HG02840 (cell line): ENCODE measurements around the gene ZCCHC14.
"Not testable (repeated sequence)": the region's sequence is repeated elsewhere in the genome, so short reads cannot be mapped to it uniquely, and the experiment has no call there.

Source experiments
- ATAC-seq: cut with Tn5 transposase; IDR thresholded peaks from one replicate; pipeline ENCODE4 v1.9.1; 2021; ENCODE audit warnings: mild to moderate bottlenecking, moderate library complexity, moderate number of reproducible peaks; ENCODE audit not compliant: unreplicated experiment, low FRiP score

Gene ZCCHC14

DNA sequence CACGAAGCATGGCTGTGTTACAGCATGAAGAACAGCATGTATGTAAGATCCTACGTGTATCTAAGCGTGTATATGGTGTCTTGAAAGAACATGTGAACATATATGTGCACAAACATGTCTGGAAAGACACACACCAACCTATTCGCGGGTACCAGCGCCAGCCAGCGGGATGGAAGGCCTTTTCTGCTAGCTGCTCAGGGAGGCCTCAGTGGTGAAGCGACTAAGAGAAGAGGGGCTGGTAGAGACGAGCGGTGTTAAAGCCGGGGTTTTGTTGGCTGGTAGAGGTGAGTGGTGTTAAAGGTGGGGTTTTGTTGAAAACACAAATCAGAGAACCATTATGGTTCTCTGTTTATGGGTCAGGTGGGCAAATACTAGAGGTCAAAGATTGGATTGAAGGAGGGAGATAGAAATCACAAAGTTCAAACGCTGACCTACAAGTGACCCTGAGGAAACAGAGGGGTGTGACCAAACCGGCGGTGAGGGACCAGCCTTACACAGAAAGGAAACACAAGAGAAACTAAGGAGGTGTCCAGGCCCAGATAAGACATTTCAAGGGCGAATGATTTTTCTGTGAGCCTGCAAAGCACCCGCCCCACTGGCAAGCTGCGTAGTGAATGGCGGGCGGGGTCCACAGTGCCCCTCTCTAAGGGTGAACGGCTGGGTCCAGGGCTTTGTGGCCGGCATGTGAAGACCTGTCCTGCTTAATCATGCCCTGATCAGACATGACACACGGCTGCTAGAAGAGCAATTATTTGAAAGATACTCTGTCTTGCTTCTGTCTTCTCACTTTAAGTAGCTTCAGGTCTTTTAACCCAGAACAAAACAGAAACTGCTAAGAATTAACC is 8.1 kb downstream of the ZCCHC14 start:
- ATAC-seq, result no peak

DNA sequence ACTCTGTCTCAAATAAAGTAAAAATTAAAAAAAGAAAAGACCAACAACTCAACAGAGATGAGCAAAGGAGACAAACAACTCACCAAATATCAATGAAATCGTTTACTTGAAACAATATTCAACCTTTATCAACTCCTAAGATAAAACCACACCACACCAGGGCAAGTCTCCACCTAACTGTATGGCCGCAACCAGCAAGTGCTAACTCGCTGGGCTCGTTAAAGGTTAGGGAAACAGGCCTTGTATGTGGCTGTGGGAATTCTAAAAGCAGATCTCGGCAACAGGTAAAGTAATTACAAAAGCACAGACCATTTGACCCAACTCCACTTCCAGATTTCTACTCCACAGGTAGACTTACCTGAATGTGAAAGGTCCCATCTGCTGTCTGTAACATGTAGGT is 9.3 kb downstream of the ZCCHC14 start:
- ATAC-seq, result no peak

DNA sequence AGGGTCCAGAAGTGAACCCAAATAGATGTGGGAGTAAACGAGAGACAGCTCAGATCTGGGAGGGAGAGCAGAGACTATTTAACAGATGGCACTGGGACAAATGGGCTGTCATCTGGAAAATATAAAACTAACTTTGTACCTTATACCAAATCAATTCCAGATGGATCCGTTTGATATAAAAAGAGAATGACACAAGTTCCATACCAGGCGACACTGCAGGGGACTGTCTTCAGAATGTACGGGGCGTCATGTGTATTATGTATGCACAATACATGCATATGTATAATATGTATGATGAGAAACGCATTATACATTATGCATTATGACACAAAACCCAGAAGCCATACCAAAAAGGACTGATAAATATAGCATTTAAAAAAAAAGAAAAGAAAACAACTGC is 10.2 kb downstream of the ZCCHC14 start:
- not testable (repeated sequence) for ATAC-seq

DNA sequence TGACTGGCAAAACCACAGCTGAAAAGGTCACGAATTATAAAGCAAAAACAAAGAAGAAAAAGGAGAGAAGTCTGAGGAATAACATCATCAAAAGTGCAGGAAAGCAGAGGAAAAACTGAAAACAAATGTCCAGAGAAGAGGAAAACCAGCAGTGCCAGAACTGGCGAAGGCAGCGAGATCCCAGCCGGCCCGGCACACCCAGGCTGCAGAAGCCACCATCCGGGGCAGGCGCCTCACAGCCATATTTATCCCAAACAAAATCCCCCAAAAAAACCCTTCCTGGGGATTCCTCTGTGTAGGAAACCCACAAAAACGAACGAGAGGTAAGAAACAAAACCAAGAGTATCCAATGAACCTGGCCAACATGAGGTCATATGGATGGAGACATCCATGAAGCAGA is 10.6 kb downstream of the ZCCHC14 start:
- ATAC-seq, result no peak

DNA sequence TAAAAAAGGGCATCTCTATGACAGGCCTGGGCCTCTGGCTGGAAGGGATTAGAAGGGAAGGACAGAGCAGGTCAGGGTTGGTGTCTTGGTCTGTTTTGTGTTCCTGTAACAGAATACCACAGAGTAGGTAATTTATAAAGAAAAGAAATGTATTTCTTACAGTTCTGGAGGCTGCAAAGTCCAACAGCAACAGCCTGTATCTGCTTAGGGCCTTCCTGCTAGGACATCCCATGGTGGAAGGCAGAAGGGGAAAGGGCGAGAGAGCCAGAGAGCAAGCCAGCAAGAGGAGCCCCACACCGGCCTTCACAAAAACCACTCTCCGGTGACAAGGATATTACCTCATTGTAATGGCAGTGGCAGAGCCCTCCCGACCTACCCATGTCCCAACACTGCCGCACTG is 11.1 kb downstream of the ZCCHC14 start:
- ATAC-seq, result not testable (repeated sequence)

DNA sequence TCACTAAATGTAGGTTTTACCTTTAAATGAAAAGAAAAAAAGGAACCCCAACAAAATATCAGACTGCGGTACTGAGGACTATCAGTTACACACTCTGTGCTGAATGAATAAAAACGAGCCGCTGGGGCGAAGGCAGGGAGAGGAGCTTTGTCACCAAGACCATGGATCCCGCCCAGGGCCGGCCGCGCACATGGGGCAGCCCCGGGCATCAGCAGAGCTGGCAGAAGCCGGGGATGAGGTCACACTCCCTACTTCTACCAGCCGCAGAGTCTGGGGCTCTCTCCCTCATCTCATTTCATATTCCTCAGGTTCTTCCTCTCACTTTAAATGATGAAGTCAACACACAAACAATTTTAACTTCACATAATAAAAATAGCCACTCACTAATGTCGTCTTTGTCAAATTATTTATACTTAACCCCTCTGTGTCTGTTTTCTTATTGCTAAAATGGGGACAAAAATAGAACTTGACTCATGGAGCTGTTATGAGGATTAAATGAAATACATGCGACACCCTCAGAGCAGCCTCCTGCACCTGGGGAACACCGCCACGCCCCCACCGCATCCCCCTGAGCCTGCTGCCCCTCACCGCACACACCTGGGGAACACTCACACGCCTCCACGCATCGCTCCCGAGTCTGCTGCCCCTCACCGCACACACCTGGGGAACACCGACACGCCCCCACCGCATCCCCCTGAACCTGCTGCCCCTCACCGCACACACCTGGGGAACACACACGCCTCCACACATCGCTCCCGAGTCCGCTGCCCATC is 15.4 kb downstream of the ZCCHC14 start:
- not testable (repeated sequence) for ATAC-seq

DNA sequence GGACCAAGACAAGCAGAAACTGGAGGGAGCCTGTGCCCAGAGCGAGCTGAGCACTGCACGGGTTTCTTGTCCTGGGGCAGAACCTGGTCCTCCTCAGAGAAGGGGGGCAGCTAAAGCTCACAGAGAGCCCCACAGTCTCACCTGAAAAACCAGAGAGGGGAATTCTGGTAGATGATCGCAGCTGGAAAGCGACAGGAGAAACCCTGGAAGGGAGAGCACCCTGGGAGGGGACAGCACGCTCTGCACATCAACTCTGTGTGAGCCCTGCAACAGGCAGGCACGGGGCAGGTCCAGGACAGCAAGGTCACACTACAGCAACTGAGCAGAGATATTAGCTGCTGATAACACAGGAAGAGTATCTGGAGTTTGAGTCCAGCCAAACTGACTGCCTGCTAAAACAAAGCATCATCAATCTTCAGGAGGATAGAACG is 18.2 kb downstream of the ZCCHC14 start:
- no peak for ATAC-seq

DNA sequence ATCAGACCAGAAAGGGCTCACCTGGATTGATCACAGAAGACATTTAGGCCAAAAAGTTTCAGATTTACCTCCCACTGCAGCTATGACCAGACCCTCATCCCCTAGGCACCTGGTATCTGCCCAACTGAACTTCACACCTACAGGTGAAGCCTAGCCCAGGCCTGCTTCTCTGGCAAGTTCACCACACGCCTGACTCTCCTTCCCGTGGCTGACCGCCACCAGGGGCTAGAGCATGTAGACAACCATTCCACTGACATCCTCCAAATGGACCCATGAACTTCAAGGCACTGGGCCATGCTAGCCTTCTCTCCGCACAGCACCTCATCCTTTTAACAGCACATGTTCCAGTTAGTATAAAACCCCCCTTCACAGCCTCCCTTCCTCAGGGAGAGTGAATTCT is 18.8 kb downstream of the ZCCHC14 start:
- no peak for ATAC-seq

DNA sequence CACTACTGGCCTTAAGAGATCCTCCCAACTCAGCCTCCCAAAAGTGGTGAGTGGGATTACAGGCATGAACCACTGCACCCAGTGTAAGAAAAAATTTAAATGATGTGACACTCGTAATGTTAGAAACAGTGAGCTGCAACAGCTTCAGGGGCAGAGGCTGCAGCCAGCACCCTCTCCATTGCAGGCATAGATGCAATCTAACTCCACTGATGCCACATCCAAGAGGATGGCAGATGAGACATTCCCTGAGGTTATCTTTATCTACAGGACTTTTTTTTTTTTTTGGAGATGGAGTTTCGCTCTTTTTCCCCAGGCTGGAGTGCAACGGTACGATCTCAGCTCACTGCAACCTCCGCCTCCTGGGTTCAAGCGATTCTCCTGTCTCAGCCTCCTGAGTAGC is 19.9 kb downstream of the ZCCHC14 start:
- no peak for ATAC-seq

DNA sequence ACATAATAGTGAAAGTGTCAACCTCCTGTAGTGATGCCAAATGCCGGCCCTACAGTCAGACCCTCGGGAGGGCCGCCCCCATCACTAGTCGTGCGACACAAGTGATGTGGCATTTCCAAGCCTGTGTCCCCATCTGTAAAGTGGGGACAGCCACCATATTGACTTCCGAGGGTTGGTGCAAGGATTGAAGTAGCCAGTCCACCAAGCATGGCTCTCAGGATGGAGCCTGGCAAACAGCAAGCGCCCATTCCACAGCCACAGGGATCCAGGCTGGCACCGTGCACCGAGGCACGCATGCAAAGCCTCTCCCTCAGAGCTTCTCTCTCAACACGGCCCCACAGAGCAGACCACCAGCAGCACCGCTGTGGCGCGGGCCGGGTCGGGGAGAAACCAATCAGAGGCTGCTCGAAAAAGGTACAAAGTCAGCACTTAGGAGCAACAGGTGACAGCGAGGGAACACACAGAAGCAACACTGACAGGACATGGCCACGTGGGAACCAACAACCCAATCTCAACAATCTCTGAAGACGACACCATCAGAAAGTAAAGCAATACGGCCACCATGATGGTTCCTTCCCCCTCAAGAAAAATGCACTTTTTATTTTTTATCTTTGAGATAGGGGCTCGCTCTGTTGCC is 20.6 kb downstream of the ZCCHC14 start:
- no peak for ATAC-seq

DNA sequence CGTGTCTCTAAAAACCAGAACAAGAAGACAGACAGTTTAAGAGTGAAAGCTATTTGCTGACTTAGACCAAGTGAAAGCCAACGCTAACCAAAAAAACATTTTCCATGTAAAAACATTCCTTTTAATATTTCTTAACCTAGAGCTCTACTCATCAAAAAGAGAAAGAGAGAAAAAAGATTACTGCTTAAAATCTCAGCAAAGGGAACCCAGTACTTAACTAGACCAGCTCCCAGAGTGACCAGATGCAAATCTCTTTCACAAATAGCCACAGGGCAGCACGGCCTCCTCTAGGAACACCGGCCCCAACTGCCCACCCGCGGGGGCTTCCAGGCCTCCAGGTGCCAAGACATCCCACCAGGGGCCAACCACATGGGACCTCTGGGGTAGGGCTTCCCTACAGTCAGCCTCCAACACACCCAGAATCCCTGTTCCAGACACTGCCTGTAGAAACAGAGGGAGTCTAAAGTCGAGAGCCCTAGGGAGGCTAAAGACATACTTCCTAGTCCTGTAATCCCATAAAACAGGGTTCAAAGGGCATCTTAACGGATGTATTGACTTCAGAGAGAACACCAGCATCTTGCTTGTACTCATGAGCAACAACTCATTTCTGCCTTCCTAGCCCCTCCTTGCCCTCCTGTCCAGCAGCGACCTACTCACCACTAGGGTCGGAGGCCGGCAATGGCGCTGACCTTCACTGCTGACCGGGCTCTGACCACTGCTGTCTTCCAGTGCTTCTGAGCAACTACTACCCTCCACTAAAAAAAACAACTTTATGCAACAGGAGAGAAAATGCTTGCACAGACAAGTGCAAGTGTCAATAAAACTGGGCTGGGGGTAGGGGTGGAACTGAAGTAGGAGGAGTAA is 21.3 kb downstream of the ZCCHC14 start:
- no peak for ATAC-seq

DNA sequence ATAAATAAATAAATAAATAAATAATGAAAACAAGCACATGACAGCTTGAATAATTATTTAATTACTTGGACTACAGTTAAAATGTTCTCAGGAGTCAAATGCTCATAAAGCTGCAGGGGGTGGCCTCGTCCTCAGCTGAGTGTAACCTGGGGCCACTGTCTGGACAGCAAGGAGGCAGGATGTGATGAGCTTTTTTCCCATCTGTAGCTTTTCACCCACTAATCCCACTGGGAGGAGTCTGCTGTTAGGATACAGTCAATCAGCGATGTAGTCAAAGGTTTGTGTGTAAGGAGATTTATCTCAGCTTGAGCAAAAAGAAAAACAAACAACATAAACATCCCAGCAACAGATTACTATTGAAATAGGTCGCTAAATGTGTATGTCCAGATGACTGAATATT is 22.5 kb downstream of the ZCCHC14 start:
- ATAC-seq, result no peak

DNA sequence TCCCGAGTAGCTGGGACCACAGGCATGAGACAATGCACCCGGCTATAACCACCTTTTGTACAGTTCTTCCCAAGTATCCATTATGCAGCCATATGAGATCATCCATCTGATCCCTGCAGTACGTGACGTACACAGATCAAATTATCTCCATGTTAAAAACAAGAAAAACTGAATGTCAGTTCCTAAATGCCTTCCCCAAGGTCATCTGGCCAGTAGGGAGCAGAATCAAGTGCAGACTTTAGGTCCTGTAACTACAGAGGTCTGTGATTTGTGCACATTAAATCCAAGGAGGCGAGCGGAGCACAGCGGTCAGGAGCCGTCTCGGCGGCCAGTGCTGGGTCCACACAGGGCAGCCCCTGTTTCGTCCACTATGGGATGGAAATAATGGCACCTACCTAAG is 23.7 kb downstream of the ZCCHC14 start:
- ATAC-seq, result no peak

DNA sequence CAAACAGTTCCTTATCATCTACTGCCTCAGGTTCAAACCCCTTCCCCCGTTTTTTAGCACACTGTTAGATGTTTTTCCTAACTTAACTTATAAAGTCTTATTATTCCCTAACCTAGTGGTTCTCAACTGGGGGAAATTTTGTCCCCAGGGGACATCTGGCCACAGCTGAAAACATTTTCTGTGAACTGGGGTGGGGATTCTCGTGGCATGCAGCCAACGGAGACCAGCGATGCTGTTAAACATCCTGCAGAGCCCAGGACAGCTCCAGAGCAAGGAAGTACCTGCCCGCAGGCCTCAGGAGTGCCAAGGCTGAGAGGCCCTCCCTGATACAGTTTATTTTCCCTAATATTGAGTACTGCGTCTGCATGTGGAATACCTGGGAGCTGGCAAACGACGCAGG is 24.3 kb downstream of the ZCCHC14 start:
- ATAC-seq, result no peak

DNA sequence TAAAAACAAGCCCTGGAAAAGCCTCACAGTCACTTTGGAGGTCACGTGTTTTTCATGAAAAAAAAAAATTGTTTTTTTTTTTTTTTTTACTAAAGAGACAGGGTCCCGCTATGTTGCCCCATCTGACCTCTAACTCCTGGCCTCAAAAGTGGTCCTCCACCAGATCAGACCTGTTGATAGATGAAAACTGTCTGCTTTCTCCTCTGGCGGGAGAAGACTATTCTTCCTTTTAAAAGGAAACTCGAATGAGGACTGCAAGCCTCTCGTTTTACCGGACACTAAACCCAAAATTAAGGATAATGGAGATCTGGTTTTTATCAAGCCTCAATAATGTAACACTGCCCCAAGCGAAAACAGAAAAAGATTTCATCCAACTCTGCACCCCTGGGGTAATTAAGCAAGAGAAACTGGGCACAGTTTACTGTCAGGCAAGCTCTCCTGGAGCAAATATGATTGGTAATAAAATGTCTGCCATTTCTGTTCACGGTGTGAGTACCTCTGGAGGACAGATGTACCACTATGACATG is 25.8 kb downstream of the ZCCHC14 start:
- no peak for ATAC-seq

DNA sequence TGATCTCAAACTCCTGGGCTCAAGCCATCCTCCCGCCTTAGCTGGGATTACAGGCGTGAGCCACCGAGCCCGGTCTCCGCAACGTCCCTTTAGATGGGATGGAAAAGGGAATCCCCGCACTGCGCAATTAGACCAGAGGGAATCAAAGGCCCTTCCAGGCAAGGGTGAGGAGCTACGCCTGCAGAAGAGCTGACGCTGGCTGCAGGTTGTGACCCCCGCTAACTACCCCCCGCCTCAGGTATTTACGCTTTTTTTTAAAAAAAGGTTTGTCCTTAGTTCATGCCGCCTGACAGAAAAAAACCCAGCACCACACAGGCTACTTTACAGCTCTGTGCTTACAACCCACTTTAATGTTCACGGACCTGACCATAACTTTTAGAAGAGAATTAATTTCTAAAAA is 26.9 kb downstream of the ZCCHC14 start:
- no peak for ATAC-seq

DNA sequence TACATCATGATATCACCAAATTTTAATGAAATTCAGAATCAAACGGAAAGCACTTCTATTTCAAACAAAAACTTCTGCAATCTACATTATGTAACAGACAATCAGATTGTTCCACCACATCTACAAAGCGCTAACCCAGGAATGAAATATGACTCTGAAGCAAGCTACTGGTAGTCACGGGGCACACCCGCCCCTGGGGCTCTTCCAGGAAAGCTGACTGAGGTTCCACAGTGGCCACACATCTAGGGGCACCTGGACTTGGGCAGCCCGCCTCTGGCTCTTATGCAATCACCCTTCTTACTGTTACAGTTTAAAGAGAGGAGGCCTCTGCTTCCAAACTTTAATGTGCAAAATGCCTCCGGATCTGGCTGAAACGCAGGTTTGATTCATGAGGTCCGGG is 27.5 kb downstream of the ZCCHC14 start:
- no peak for ATAC-seq

DNA sequence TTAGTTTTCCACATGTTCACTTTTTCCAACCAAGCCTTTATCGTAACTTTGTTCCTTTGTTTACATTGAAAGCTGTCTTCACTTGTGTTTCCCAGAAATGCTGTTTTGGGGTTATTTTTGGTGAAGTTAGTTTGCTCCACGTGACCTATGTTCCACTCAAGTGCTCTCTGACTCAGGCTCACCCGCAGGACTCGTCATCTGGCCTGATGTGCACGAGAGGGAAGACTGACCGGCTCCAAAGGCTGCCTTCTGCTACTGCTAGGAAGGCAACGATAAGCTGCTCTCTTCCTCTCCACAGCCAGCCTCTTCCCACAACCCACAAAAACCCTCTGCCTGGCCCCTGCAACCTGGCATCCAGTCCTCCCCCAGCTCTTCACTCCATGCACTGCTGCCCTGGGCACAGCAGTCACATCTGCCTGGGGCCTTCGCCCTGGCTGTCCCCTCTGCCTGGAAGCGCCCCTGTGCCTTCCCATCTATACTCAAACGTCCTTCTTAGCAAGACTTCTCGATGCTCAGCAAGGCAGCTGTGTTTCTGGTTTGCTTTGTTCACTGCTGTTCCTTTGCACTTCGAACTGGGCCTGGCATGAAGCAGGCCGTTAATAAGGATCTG is 28.0 kb downstream of the ZCCHC14 start:
- ATAC-seq, result no peak

DNA sequence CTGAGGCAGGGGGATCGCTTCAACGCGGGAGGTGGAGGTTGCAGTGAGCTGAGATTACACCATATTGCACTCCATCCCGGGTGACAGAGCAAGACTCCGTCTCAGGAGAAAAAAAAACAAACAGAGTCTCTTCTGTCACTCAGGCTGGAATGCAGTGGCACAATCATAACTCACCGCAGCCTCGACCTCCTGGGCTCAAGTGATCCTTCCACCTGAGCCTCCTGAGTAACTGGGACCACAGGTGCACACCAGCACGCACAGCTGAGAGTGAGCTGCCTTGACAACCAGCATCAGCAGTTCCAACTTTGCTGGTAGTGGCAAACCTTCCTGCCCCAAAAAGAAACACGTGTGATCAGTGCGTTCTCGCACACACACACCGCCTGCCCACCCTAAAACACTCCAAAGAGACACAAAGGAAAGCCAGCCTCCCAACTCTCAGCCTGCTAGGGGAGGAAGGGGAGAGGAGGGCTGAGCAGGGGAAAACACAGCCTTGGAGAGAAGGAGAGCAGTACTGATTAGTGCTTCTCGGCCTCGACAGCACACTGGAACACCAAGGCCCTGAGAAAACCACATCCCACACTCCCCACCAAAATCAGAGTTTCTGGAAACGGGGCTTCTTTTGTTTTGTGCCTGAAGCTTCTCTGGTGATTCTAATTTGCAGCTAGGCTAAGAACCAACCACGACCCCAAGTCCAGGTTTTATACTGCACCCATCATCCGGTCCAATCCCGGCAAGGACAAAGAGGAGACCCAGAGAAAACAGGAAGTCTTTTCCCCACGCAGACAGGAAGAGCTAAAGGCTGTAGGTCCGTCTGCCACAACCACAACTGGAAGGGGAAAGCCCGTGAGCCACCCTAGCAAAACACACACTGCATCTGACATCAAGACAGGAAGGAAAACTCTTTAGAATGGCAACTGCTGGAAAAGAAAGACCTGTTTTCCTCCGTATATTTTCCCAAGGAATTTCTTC is 28.8 kb downstream of the ZCCHC14 start:
- no peak for ATAC-seq
